Measurements from ENCODE around the gene GREB1.

GRCh38 chr2:11564816-11565567, 31.1 kb downstream of the GREB1 start:
- TF ChIP-seq CTCF (IDR thresholded peaks at IDR 0.05) (no peak), POLR2A (IDR thresholded peaks at IDR 0.05) (no peak), POLR2AphosphoS5 (IDR thresholded peaks at IDR 0.05) (no peak), EP300 (IDR thresholded peaks at IDR 0.05) (no peak)

All from upper lobe of left lung (tissue), 4 donors.